Epidermal melanocyte (primary cell): ENCODE measurements around the gene CREB5.
"Not testable (repeated sequence)": the region's sequence is repeated elsewhere in the genome, so short reads cannot be mapped to it uniquely, and the experiment has no call there.

Source experiments
- DNase-seq: peaks from one replicate; pipeline ENCODE4 v3.0.0; 2011; ENCODE audit warnings: low spot score; ENCODE audit not compliant: insufficient read length

The CREB5 gene

DNA sequence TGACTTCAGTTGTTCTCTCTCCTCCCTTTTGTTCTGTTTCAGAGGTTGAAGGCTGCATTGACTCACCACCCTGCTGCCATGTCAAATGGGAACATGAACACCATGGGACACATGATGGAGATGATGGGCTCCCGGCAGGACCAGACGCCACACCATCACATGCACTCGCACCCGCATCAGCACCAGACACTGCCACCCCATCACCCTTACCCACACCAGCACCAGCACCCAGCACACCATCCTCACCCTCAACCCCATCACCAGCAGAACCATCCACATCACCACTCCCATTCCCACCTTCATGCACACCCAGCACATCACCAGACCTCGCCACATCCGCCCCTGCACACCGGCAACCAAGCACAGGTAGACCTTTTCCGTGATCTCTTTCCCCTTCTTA, 391.8 kb downstream of the CREB5 start:
- no peak for DNase-seq

DNA sequence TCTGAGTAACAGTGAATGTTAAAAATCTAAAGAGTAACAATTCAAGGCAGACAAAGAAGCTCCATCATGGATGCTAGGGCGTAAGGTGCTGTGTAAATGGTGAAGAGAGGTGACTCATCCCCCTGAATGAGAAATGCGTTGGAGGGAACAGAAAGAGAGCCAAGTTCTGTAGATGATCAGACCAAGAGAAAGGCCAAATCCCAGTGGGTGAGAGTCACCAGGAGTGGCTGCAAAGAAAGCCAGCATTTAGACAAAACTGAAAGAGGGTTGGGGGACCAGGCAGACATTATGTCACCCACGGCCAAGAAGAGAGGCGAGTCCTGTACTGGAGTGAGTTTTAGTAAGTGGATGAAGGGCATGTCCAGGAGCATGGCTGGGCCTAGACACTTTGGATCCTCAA, 392.7 kb downstream of the CREB5 start:
- DNase-seq: no peak

DNA sequence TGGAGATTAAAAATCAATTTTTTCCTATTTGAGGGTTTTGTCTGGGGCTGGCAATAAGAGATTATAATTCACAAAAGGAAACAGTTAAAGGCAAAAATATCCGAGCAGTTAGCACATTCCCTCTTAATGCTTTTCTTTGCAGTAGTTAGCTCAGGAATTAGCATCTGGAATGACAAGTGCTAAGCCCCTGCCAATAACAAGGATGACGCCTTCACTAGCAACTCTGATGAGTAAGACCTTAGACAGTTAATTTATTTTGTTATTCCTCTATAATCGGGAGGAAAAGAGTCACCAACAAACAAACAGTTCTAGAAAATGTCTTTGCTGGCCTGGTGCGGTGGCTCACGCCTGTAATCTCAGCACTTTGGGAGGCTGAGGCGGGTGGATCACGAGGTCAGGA, 394.5 kb downstream of the CREB5 start:
- no peak for DNase-seq

DNA sequence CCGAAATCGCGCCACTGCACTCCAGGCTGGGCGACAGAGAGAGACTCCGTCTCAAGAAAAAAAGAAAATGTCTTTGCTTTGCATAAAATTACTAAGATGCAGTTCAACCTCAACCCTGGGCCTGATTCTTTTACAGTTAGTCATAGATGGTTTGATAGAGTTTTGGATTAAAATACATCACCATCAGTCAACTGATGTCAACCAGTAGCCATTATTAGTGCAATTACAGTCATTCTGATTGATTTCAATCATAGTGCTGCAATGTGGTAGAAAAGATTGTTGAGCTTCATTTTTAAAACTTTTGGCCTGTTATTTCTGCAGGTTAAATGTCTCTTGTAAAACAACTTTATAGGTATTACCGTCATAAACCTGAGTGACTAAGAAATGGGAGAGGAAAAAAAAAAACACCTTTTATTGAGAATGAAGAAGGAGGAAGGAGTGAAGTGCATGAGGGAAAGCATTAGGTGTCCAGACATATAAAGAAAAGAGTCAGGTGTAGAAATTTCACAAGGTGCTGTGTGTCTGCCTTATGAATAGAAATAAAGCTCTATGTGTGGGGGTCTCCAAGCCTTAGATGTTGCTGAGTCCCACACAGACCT, 395.2 kb downstream of the CREB5 start:
- no peak for DNase-seq

DNA sequence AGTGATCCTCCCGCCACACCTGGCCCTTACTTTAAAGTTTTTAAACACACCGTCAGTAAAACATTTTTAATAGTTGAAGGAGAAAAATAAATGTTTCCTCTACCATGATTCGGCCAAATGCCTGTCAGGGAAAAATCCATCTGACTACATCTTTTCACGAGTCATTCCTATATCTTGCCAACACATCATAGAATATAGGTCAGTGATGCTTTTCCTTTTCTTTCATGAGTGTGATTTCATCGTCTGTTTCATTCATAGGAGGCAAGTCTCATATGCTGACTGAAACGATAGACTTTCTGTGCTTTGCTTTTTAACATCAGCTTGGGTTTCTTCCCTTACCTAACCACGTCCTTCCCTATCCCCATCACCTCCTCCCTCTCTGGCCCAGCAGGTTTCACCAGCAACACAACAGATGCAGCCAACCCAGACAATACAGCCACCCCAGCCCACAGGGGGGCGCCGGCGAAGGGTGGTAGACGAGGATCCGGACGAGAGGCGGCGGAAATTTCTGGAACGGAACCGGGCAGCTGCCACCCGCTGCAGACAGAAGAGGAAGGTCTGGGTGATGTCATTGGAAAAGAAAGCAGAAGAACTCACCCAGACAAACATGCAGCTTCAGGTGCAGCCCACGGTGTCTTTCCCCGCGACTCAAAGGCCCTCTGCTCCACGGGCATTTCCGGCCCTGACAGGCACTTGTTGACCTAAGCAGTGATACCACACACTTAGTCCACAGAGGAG, 396.6 kb downstream of the CREB5 start:
- no peak for DNase-seq

DNA sequence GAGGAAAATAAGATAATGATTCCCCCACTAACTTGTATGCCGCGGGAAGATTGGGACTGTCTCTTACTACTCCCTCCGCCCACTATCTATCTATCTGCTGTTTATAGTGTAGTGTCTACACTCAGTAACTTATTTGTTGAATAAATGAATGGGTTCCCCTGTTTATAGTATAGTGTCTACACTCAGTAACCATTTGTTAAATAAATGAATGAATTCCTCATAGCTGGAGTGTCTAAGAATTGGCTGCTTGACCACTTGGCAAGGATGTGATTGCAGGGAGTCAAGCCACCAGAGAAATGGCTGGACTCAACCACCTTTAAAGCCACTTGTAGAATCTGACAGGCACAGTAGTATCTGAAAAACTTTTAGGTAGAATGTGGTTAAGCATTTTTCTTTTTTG, 398.7 kb downstream of the CREB5 start:
- no peak for DNase-seq

DNA sequence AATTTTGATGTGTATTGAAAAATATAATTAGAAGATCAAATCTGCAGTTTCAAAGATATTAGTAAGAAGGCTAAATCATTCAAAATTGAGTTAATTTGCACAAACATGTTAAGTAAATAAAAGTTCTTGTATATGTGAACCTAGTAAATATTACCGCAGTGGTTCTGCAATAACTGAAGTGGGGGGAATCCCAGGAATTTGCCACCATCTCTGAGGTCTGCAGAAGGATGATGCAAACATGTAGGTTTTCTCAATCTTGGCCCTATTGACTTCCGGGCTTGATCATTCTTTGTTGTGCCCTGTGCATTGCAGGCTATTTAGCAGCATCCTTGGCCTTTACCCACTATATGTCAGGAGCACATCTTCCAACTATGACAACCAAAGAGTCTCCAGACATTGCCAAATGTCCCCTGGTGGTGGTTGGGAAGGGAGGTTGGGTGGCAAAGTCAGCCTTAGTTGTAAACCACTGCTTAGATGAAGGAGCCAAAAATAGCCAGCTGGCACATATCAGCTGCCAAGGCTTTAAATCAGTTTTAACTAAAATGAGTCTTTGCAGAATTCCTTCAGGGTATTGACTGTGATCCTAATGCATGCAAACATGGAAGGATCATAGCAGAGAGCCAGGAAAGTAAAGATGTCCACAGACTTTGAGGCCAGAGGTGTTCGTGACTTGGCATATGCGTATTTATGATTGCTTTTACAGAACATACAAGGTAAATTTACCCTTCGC, 399.5 kb downstream of the CREB5 start:
- no peak for DNase-seq

DNA sequence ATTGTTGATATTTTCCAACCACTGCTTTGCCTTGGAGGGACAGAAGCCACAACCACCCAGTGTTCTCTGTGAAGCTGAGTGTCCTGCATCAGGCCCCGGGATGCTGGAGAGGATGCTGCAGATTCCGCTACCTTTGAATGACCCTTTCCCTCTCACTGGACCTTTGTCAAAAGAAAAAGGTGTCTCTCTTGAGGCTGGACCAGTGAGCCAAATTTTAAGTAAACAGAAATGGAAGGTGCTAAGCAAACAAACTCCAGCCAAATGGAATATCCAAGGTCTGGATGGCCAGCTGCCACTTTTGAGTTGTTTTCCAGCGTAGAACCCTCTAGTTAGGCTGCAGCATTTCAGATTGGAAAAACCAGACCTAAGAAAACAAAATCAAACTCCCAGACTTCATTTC, 400.3 kb downstream of the CREB5 start:
- no peak for DNase-seq

DNA sequence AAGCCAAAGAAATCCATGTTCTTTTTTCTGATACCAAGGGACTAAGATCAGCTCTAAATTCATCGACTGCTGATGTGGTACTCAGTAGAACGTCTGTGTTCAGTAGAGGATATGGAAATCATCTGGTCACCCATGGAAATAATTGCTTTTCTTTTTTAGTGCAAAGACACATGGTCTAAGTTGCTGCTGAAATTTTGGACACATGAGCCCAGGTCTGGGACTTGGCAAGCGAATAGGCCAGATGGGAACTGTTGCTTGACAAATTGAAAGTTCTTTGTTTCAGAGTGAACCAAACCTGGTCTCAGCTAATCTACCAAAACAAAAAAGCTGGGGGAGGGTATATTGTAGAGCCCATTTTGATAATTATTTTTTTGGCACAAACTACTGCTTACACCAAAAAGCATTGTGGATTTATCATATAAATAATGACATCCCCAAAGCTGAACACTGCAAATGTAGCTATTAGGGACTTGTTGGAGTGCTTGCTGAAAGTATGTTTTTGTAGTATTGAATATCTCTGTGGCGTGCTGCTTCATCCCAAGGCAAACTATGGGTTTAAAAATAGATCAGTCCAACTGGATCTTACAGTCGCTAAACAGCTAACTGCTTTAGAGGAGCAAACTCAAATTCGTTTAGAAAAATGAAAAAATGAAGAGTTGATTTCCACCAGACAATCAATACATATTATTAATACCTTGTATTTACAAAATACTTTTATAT, 401.1 kb downstream of the CREB5 start:
- no peak for DNase-seq

DNA sequence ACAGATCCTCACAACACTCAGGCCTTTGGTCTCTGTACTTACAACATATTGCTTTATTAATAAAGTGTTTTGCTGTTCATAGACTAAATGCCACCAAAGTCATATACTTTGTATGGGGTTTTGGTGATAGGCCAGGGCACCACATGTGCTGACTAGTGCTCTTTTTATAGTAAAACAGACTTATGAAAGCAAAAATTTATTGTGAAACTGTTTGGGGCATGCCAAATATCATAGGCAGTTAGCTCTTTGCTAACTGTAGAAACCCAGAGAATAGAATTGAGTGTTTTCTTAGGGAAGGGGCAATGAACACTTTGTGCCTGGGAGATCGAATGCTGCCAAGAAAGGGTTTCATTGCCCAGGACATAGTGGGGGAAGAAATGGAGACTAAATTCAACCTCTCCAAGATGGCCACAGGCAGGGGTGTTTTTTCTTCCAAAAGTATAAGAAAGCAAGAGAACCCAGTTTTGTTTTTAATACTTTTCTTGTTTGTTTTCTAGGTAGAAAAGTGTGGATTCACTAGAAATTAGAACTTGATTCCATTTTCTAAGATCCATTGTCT, 403.1 kb downstream of the CREB5 start:
- DNase-seq: no peak

DNA sequence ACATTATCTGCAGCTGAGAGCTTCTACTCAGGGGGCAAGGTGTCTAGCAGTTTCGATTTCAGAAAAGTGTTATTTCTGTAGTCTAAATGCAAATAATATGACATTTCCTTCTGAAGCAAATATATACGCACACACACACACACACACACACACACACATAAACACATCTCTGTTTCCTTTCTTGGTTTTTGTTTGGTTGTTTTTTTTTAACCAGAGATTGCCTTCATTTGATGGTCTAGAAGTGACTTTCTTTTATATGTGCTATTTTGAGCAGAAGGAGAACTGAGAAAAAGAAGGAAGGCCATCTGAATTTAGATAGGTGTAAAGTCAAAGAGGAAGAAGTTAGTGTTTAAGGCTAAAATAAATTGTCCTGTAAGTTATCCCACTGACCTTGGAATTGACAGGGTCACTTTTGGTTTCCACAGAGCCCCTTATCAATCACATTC, 403.6 kb downstream of the CREB5 start:
- no peak for DNase-seq

DNA sequence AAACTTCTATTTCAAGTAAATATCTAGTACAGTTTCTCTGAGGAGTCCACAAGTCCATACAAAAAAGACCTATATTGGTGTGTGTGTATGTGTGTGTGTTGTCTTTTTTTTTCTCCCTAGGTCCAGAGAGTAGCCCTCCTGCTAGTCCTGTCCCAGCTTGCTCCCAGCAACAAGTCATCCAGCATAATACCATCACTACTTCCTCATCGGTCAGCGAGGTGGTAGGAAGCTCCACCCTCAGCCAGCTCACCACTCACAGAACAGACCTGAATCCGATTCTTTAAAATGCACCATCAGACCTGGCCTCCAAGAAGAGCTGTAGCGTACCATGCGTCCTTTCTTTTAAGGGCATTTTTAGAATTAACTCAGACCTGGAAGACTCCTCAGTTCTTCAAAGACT, 406.7 kb downstream of the CREB5 start:
- no peak for DNase-seq

DNA sequence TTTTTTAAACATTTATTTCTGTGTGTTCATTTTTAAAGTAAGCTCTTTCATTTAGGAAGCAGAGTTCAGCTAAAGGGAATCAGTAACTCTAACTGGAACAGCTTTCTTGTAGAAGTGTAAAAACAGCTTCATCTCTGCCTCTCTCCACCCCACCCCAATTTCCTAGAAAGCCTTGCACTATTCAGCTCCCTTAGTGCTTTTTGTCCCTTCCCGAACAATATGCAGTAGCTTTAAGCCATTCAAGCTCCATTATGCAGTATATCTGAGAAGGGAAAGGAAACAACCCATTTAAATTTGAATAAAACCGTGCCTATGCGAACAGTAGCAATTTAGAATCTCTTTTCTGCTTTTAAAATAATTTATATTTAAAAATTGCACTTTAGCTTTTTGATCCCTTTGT, 411.3 kb downstream of the CREB5 start:
- no peak for DNase-seq

DNA sequence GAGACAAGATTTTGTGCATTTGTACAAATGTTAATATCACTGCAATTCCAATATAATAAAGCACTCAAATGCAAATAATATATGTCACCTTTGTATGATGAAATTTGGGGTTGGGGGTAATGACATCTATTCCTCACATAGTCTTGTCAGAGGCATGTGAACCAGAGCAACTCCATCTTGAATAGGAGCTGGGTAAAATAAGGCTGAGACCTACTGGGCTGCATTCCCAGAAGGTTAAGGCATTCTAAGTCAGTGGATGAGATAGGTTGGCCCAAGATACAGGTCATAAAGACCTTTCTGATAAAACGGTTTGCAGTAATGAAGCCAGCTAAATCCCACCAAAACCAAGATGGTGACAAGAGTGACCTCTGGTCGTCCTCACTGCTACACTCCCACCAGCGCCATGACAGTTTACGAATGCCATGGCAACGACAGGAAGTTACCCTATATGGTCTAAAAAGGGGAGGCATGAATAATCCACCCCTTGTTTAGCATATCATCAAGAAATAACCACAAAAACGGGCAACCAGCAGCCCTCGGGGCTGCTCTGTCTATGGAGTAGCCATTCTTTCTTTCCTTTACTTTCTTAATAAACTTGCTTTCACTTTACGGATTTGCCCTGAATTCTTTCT, 413.6 kb downstream of the CREB5 start:
- not testable (repeated sequence) for DNase-seq

DNA sequence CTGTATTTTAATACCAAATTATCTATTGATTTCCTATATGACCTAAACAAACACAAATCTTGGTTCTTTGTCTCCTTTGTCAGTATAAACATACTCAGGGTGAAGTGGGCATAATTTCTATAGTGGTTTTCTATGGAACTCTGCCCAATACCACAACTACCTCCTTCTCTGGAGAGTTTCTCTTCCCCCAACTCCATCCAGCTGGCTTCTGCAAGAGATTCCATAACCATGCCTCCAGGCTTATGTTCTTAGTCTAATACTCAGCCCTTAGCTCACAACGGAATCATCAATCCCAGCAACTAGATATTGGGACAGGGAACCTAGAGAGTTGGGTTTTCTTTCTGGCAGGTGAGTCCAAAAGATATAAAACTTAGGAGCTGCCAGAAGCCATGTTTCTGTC, 418.5 kb downstream of the CREB5 start:
- no peak for DNase-seq

DNA sequence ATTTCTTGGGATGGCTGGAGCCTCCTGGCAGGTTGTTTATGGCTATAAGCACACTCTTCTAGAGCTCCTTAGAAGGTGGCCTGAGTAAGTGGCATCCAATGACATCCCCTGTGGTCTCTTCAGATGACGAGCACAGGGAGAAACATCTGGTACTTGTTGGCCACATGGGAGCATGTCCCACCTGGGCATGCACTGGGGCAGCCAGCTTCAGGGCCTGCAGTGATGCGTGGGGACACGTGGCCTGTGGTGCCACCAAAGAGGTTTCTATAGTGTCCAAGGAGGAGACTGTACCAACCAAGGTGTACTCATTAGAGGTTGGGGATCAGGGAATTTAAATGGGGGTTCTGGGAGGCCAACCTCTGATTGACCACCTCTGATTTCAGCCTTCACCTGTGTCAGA, 420.4 kb downstream of the CREB5 start:
- DNase-seq: no peak

DNA sequence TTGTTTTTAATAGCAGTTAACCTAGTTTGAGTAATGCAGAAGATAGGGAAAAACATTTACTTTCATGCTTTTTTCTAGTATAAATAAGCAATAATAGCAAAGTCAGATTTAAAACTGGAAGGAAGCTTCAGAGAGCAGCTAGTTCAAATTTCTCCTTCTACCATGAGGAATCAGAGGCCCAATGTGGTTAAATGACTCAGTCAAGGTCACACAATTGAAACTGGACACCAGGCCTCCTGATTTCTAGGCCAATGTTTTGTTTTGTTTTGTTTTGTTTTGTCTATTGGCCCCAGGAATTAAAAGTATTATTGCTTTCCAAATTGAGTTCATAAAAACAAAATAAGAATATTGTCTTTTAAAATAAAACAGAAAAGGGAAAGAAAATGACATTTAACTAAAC, 423.5 kb downstream of the CREB5 start:
- no peak for DNase-seq

DNA sequence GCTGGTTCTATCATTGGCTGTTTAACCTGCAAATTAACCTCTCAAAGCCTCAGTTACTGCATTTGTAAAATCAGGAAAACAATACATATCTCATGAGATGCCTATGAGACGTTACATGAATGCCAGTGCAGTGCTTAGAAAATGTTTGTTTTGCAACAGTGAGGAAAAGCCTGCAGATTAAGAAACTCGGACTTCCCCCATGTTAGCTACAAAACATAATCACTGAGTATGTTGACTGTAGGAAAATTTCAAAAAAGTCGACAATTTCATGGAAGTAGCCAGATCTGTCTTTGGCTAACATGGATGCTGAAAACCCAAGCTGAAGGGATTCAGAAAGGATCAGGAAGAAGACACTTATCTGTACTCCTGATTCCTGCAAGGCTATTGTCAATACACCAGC, 424.4 kb downstream of the CREB5 start:
- no peak for DNase-seq

DNA sequence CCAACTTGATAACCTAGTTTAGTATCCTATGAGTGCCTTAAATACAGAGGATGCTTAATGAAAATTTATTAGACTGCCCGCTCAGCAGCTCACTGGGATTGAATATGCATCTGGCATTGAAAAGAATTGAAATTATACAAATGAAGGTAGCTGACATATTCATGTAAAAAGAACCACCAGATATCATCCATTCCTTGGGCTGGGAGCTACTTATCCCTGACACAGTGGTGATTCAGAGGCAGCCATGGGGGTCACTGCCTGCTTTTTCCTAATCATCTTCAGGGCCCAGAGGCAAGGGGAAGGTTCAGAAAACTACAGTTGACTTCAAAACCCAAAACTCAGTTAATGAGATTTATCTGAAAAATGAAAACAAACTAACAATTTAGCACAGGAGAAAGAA, 424.9 kb downstream of the CREB5 start:
- no peak for DNase-seq

DNA sequence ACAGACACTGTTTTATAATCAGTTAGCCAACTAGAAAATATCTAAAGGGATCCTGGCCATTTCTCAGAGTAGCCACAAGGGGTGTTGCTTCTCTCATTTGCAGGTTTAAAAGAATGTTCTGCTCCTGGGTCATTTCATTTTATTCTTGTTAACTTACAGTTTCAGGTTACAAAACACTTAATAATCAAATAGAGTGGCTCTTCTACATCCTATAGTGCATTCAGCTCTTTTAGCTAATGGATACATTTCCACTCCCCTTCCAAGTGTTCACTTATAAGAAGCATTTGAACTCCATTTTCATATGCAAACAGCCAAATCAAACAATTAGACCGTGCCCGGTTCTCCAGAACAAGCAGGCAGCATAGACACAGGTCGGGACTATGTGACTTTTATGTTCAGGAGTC, 428.3 kb downstream of the CREB5 start:
- DNase-seq: no peak

DNA sequence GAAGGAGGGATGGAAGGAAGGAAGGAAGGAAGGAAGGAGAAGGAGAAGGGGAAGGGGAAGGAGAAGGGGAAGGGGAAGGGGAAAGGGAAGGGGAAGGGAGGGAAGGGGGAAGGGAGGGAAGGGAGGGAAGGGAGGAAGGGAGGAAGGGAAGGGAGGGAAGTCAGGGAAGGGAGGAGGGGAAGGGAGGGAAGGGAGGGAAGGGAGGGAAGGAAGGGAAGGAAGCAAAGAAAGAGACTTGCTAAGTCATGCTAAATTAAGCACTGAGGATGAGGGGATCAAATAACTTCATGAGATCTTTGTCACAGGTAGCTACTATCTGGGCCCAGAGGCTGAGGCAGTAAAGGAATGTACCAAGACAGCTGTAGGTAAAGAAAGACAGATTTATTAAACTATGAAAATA, 429.4 kb downstream of the CREB5 start:
- no peak for DNase-seq
